A549 (cell line): ENCODE measurements around the gene MAML3. TPM values are rescaled to one million over a fixed set of nuclear protein-coding genes. Genes with fewer than 3 reads are reported as not detected.

Experiments used
- ATAC-seq, 2 experiments: fragments of 200-7000 bp in 1 of 2; fragments of >200 bp in 1 of 2; cut with Nextera tagmentation in 1 of 2; cut with Tn5 transposase in 1 of 2; 3 replicates each; pipeline versions ENCODE4 v1.8.0 to v1.9.1; 2018 to 2020; ENCODE audit warnings: mild to moderate bottlenecking in 1 of 2, moderate library complexity in 1 of 2
- CTCF ChIA-PET: fragments of 300-600 bp; sonication (Branson Sonifier 250); formaldehyde crosslinking; extraction: SDS; loops from one replicate; lab custom pipeline; 2021; ENCODE audit warnings: antibody characterized with exemption, inconsistent platforms; lab: Yijun Ruan, JAX
- POLR2A ChIA-PET: fragments of 350-600 bp; formaldehyde crosslinking; extraction: SDS; loops from one replicate; lab custom pipeline; 2021; ENCODE audit warnings: antibody characterized with exemption, inconsistent platforms; lab: Yijun Ruan, JAX
- DNase-seq, 2 experiments: peaks; one replicate each; pipeline versions ENCODE4 v3.0.0 to v3.0.0-alpha.2; 2011 to 2016; ENCODE audit warnings: low read depth in 1 of 2, low spot score in 1 of 2
- FAIRE-seq: peaks from 2 replicates; lab custom pipeline; 2011; peaks lifted over from hg19 to GRCh38; lab: Jason Lieb, UNC
- H3K27ac ChIP-seq, 2 experiments: fragments of >200 bp; sonication (Bioruptor Twin); formaldehyde crosslinking; 3 replicates each; pipeline ENCODE4 v1.5.1; 2016 to 2017
- H3K4me1 ChIP-seq: fragments of >200 bp; sonication (Bioruptor Twin); formaldehyde crosslinking; 3 replicates; pipeline ENCODE4 v1.6.1; 2016
- H3K4me2 ChIP-seq: fragments of >200 bp; sonication (Bioruptor Twin); formaldehyde crosslinking; 3 replicates; pipeline ENCODE4 v1.6.1; 2016
- H3K4me3 ChIP-seq: fragments of >200 bp; sonication (Bioruptor Twin); formaldehyde crosslinking; 3 replicates; pipeline ENCODE4 v1.5.1; 2016
- H3K9me3 ChIP-seq: fragments of >200 bp; sonication (Bioruptor Twin); formaldehyde crosslinking; 3 replicates; pipeline ENCODE4 v1.6.1; 2016
- CBX2 ChIP-seq: fragments of 200-600 bp; sonication (generic); IDR thresholded peaks from 2 replicates; pipeline ENCODE4 v1.6.1; 2016; ENCODE audit warnings: low read depth, mild to moderate bottlenecking, borderline replicate concordance
- CBX8 ChIP-seq: fragments of 200-600 bp; sonication (generic); IDR thresholded peaks from 2 replicates; pipeline ENCODE4 v1.6.1; 2016
- CEBPB ChIP-seq, 2 experiments: fragments of >200 bp in 1 of 2; sonication (Bioruptor Twin) in 1 of 2; formaldehyde crosslinking in 1 of 2; IDR thresholded peaks; 2 replicates each; pipeline ENCODE4 v1.6.1; 2012 to 2016
- CHD2 ChIP-seq: fragments of 150-350 bp; IDR thresholded peaks from 2 replicates; pipeline ENCODE4 v1.6.1; 2014; ENCODE audit warnings: low read length; ENCODE audit not compliant: partially characterized antibody
- CHD4 ChIP-seq: fragments of 200-600 bp; sonication (generic); IDR thresholded peaks from 2 replicates; pipeline ENCODE4 v1.6.1; 2016; ENCODE audit warnings: antibody characterized with exemption, mild to moderate bottlenecking, borderline replicate concordance
- ESRRA ChIP-seq: fragments of 150-350 bp; IDR thresholded peaks from 2 replicates; pipeline ENCODE4 v1.6.1; 2014; ENCODE audit warnings: mild to moderate bottlenecking, low read length, borderline replicate concordance
- FOSB ChIP-seq: fragments of 250-450 bp; sonication (Bioruptor Pico); IDR thresholded peaks from 2 replicates; pipeline ENCODE4 v1.5.0; 2020; ENCODE audit warnings: mild to moderate bottlenecking, moderate library complexity
- FOSL2 ChIP-seq, 2 experiments: fragments of 450-650 bp in 1 of 2; fragments of >200 bp in 1 of 2; sonication (Bioruptor Twin) in 1 of 2; formaldehyde crosslinking; IDR thresholded peaks; 2 replicates each; pipeline versions ENCODE4 v1.5.0 to v1.6.1; 2016 to 2020; ENCODE audit warnings: mild to moderate bottlenecking in 1 of 2, moderate library complexity in 1 of 2
- GATA3 ChIP-seq: IDR thresholded peaks from 2 replicates; pipeline ENCODE4 v1.6.1; 2012; ENCODE audit warnings: borderline replicate concordance
- HDAC2 ChIP-seq: fragments of 200-600 bp; sonication (generic); IDR thresholded peaks from 2 replicates; pipeline ENCODE4 v1.6.1; 2016
- HEYL ChIP-seq: fragments of 250-450 bp; sonication (Bioruptor Pico); IDR thresholded peaks from 2 replicates; pipeline ENCODE4 v1.8.0; 2021; ENCODE audit warnings: mild to moderate bottlenecking, moderate library complexity
- HOXA7 ChIP-seq: fragments of 250-450 bp; sonication (Bioruptor Pico); IDR thresholded peaks from 2 replicates; pipeline ENCODE4 v1.5.0; 2020; ENCODE audit warnings: mild to moderate bottlenecking, moderate library complexity
- HOXB13 ChIP-seq: fragments of 250-450 bp; sonication (Bioruptor Pico); IDR thresholded peaks from 2 replicates; pipeline ENCODE4 v1.5.0; 2020; ENCODE audit warnings: low read depth, mild to moderate bottlenecking, moderate library complexity
- HOXB5 ChIP-seq: fragments of 250-450 bp; sonication (Bioruptor Pico); IDR thresholded peaks from 2 replicates; pipeline ENCODE4 v1.5.0; 2020; ENCODE audit warnings: mild to moderate bottlenecking, moderate library complexity
- JUNB ChIP-seq: fragments of >200 bp; sonication (Bioruptor Twin); formaldehyde crosslinking; IDR thresholded peaks from 2 replicates; pipeline ENCODE4 v1.6.1; 2016
- KDM1A ChIP-seq: fragments of 200-600 bp; sonication (generic); IDR thresholded peaks from 2 replicates; pipeline ENCODE4 v1.6.1; 2016; ENCODE audit warnings: low read depth, mild to moderate bottlenecking
- MAFK ChIP-seq: fragments of 450-650 bp; IDR thresholded peaks from 2 replicates; pipeline ENCODE4 v1.6.1; 2014; ENCODE audit not compliant: partially characterized antibody
- NFE2L2 ChIP-seq: fragments of 150-350 bp; conservative IDR thresholded peaks from 2 replicates; pipeline ENCODE4 v1.6.1; 2014; ENCODE audit warnings: low read length
- NPAS2 ChIP-seq: fragments of 250-450 bp; sonication (Bioruptor Pico); IDR thresholded peaks from 2 replicates; pipeline ENCODE4 v1.8.0; 2022; ENCODE audit warnings: mild to moderate bottlenecking, moderate library complexity, borderline replicate concordance
- NR3C1 ChIP-seq: fragments of >200 bp; sonication (Bioruptor Twin); formaldehyde crosslinking; IDR thresholded peaks from 3 replicates; pipeline ENCODE4 v1.6.1; 2017
- PHF8 ChIP-seq: fragments of 200-600 bp; sonication (generic); IDR thresholded peaks from 2 replicates; pipeline ENCODE4 v1.6.1; 2016; ENCODE audit warnings: low read depth, mild to moderate bottlenecking, antibody characterized with exemption, moderate library complexity, borderline replicate concordance
- RAD21 ChIP-seq, 2 experiments: fragments of >200 bp in 1 of 2; sonication (Bioruptor Twin) in 1 of 2; formaldehyde crosslinking in 1 of 2; IDR thresholded peaks in 1 of 2; conservative IDR thresholded peaks in 1 of 2; 2 replicates in 1 of 2; 3 replicates in 1 of 2; pipeline ENCODE4 v1.6.1; 2012 to 2018; ENCODE audit warnings: inconsistent platforms in 1 of 2
- RFX5 ChIP-seq: fragments of 450-650 bp; IDR thresholded peaks from 2 replicates; pipeline ENCODE4 v1.7.1; 2014; ENCODE audit warnings: antibody characterized with exemption, mild to moderate bottlenecking, moderate library complexity
- TFCP2L1 ChIP-seq: fragments of 250-450 bp; sonication (Bioruptor Pico); IDR thresholded peaks from 2 replicates; pipeline ENCODE4 v1.5.0; 2021; ENCODE audit warnings: mild to moderate bottlenecking
- TP53 ChIP-seq: fragments of 250-450 bp; sonication (Bioruptor Pico); IDR thresholded peaks from 2 replicates; pipeline ENCODE4 v1.5.0; 2021; ENCODE audit warnings: mild to moderate bottlenecking, moderate library complexity
- ZFP36 ChIP-seq: fragments of 450-650 bp; IDR thresholded peaks from 2 replicates; pipeline ENCODE4 v1.6.1; 2014; ENCODE audit warnings: borderline replicate concordance; ENCODE audit not compliant: partially characterized antibody
- WGBS: methylation state at CpG from one replicate; pipeline ENCODE4 v1.1.6; 2017; ENCODE audit errors: missing lambda C conversion rate; 5-methylcytosine and 5-hydroxymethylcytosine counted together
- polyA plus RNA-seq, 4 experiments: library from polyadenylated mRNA; depleted of rRNA in 3 of 4; stranded (reverse); fragments of >200 nt; fragmentation: RNase III in 1 of 4; extraction: RNeasy Plus Mini Kit Qiagen cat#74134 plus additional on column Dnase treatment in 1 of 4; gene quantifications; 2 replicates in 3 of 4; 3 replicates in 1 of 4; pipeline ENCODE4 v1.2.3, GENCODE V29; 2011 to 2017
- TF ChIP-seq, protein P1 (sequence below): fragments of 150-350 bp; IDR thresholded peaks from 2 replicates; pipeline ENCODE4 v1.6.1; 2014; ENCODE audit warnings: low read depth, mild to moderate bottlenecking, low read length
- TF ChIP-seq, protein P2 (sequence below): IDR thresholded peaks from 2 replicates; pipeline ENCODE4 v1.6.1; 2012; ENCODE audit warnings: low read depth, borderline replicate concordance
- TF ChIP-seq, protein P3 (sequence below): fragments of >200 bp; sonication (Bioruptor Twin); formaldehyde crosslinking; IDR thresholded peaks from 3 replicates; pipeline ENCODE4 v1.6.1; 2016
- TF ChIP-seq, protein P4 (sequence below): fragments of 250-450 bp; sonication (Bioruptor Pico); IDR thresholded peaks from 2 replicates; pipeline ENCODE4 v1.5.0; 2020; ENCODE audit warnings: low read depth, mild to moderate bottlenecking, moderate library complexity
- TF ChIP-seq, protein P5 (sequence below): fragments of >200 bp; sonication (Bioruptor Twin); formaldehyde crosslinking; IDR thresholded peaks from 2 replicates; pipeline ENCODE4 v1.6.1; 2016

Gene MAML3
- polyA plus RNA-seq, 2 of the 4 experiments (the other 2 are of a cell fraction) = 9.0 to 22.2 TPM

DNA sequence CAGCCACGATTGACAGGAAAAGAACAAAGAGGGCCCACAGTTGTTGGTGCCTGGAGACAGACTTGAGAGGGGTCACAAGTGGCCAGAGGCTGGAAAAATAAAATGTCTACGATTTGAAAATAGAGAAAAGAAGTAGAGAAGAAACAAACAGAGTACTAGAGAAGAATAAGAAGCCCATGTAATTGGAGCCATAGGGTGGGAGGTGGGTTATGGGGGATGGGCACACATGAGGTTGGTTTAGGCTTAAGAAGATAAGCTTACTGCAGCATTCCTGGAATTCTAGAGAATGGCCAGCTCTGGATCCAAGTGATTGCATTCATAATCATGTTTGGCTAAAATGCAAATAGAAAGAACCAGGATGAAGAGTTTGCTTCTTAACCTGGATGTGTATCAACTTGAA is 210.7 kb downstream of the MAML3 start:
- ATAC-seq = no peak
- H3K4me2 ChIP-seq = no peak overlapping the region
- H3K9me3 ChIP-seq = no peaks in the 10 kb centered on the region
- POLR2A ChIA-PET = no interaction called here
- H3K4me3 ChIP-seq = no peak overlapping the region
- no peak for TF ChIP-seq ZFP36
- no peak for TF ChIP-seq HOXB5 (CRISPR knock-in tag)
- no peak for TF ChIP-seq FOSB (CRISPR knock-in tag)
- no peak for TF ChIP-seq JUNB
- no peak for TF ChIP-seq ESRRA
- TF ChIP-seq RAD21 (conservative IDR thresholded peaks at IDR 0.05 in 1 of 2, IDR thresholded peaks at IDR 0.05 in 1 of 2) = no peak
- TF ChIP-seq TFCP2L1 = no peak
- no peak for TF ChIP-seq CHD2
- no peak for TF ChIP-seq HEYL (CRISPR knock-in tag)
- no peak for TF ChIP-seq NR3C1
- no peak for TF ChIP-seq MAFK
- TF ChIP-seq GATA3 = no peak
- TF ChIP-seq, all 56 proteins: peak for 0
- DNase-seq = no peak
- WGBS = 65% methylated on average over 2 of the region's 2 CpGs
- CTCF ChIA-PET = no interaction called here
- no peak for FAIRE-seq
- no peak overlapping the region for H3K27ac ChIP-seq
- peaks cover 18% of the 10 kb centered on the region for H3K4me1 ChIP-seq

DNA sequence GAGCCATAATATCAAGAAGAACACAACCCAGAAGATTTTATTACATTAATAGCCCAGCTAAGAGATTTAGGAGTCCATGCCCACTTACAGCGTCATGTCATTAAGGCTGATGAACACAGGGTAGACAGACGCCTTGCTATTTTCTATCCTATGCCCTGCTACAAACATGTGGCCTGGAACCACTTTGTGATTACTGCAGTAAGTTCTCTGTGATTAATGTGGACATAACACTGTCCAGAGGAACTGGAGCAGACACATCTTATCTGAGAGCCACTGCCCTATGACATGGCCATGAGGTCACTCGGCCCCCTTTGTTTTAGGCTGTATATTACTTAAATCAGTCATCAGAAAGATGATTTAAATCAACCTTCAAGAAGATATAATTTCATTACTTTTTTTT is 211.7 kb downstream of the MAML3 start:
- TF ChIP-seq NPAS2 (CRISPR knock-in tag) = no peak
- no peak for TF ChIP-seq CHD4
- no peak for TF ChIP-seq RAD21 (conservative IDR thresholded peaks at IDR 0.05 in 1 of 2, IDR thresholded peaks at IDR 0.05 in 1 of 2)
- no peak for TF ChIP-seq HOXA7
- TF ChIP-seq CBX2 = no peak
- no peak for TF ChIP-seq ESRRA
- no peak for TF ChIP-seq JUNB
- no peak for TF ChIP-seq TFCP2L1
- no peak for TF ChIP-seq RFX5
- TF ChIP-seq CBX8 = no peak
- TF ChIP-seq, protein P1, sequence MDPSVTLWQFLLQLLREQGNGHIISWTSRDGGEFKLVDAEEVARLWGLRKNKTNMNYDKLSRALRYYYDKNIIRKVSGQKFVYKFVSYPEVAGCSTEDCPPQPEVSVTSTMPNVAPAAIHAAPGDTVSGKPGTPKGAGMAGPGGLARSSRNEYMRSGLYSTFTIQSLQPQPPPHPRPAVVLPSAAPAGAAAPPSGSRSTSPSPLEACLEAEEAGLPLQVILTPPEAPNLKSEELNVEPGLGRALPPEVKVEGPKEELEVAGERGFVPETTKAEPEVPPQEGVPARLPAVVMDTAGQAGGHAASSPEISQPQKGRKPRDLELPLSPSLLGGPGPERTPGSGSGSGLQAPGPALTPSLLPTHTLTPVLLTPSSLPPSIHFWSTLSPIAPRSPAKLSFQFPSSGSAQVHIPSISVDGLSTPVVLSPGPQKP = no peak
- TF ChIP-seq, protein P2, sequence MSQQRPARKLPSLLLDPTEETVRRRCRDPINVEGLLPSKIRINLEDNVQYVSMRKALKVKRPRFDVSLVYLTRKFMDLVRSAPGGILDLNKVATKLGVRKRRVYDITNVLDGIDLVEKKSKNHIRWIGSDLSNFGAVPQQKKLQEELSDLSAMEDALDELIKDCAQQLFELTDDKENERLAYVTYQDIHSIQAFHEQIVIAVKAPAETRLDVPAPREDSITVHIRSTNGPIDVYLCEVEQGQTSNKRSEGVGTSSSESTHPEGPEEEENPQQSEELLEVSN = no peak
- no peak for TF ChIP-seq CEBPB (IDR thresholded peaks at IDR 0.05)
- Histone ChIP-seq H3K4me2 (no peak overlapping the region), H3K27ac (no peak overlapping the region), H3K4me3 (no peak overlapping the region), H3K4me1 (peaks cover 15% of the 10 kb centered on the region), H3K9me3 (no peaks in the 10 kb centered on the region)
- ATAC-seq = no peak
- 90% methylated on average over 3 of the region's 3 CpGs for WGBS
- ChIA-PET CTCF (no interaction called here), POLR2A (no interaction called here)
- DNase-seq = no peak
- no peak for FAIRE-seq

DNA sequence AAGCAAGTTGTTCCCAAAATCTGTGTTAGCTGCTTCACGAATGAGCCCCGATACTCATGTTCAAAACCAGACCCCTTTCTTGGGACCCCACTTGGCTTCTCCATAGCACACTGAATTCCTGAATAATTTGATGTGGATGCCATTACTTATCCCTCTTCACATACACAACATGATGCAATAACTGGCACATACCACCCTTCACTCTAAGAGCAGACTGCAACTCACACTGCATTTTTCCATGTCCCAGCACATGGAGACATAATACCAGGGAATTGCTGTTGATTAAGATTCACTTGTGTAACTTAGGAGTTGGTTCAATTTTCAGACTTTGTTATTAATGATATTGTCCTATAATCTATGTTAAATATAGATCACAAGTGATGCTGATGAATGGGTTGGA is 213.4 kb downstream of the MAML3 start:
- no peak for FAIRE-seq
- TF ChIP-seq, protein P3, sequence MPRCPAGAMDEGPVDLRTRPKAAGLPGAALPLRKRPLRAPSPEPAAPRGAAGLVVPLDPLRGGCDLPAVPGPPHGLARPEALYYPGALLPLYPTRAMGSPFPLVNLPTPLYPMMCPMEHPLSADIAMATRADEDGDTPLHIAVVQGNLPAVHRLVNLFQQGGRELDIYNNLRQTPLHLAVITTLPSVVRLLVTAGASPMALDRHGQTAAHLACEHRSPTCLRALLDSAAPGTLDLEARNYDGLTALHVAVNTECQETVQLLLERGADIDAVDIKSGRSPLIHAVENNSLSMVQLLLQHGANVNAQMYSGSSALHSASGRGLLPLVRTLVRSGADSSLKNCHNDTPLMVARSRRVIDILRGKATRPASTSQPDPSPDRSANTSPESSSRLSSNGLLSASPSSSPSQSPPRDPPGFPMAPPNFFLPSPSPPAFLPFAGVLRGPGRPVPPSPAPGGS = no peak
- TF ChIP-seq CHD2 (no peak), HOXB13 (CRISPR knock-in tag) (no peak), NFE2L2 (no peak), ESRRA (no peak), HDAC2 (no peak), TP53 (CRISPR knock-in tag) (no peak), JUNB (no peak), GATA3 (no peak), KDM1A (no peak), ZFP36 (no peak), PHF8 (no peak), FOSL2 (IDR thresholded peaks at IDR 0.05) (no peak), FOSL2 (CRISPR knock-in tag; IDR thresholded peaks at IDR 0.05) (no peak)
- TF ChIP-seq, protein P4, sequence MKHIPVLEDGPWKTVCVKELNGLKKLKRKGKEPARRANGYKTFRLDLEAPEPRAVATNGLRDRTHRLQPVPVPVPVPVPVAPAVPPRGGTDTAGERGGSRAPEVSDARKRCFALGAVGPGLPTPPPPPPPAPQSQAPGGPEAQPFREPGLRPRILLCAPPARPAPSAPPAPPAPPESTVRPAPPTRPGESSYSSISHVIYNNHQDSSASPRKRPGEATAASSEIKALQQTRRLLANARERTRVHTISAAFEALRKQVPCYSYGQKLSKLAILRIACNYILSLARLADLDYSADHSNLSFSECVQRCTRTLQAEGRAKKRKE = no peak
- TF ChIP-seq, protein P5, sequence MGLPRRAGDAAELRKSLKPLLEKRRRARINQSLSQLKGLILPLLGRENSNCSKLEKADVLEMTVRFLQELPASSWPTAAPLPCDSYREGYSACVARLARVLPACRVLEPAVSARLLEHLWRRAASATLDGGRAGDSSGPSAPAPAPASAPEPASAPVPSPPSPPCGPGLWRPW = no peak

More for the DNA sequence above, 213.4 kb downstream of the MAML3 start:
- ChIA-PET CTCF (no interaction called here), POLR2A (no interaction called here)
- no peak for ATAC-seq
- Histone ChIP-seq H3K4me1 (no peaks in the 10 kb centered on the region), H3K4me2 (no peak overlapping the region), H3K4me3 (no peak overlapping the region), H3K27ac (no peak overlapping the region), H3K9me3 (no peaks in the 10 kb centered on the region)
- no peak for DNase-seq
- WGBS = 92% methylated on average over 2 of the region's 2 CpGs
